BE2C (cell line): ENCODE measurements around the gene P2RY8.
"Not testable (repeated sequence)": the region's sequence is repeated elsewhere in the genome, so short reads cannot be mapped to it uniquely, and the experiment has no call there.

ENCODE experiments used
- DNase-seq: peaks from one replicate; pipeline ENCODE4 v3.0.0-alpha.2; 2020
- H3K27me3 ChIP-seq: fragments of 250-450 bp; sonication (Bioruptor Pico); 2 replicates; pipeline ENCODE4 v1.5.1; 2020; ENCODE audit warnings: mild to moderate bottlenecking
- H3K36me3 ChIP-seq: fragments of 250-450 bp; sonication (Bioruptor Pico); 2 replicates; pipeline ENCODE4 v1.5.1; 2020; ENCODE audit warnings: mild to moderate bottlenecking
- H3K4me1 ChIP-seq: fragments of 250-450 bp; sonication (Bioruptor Pico); 2 replicates; pipeline ENCODE4 v1.5.1; 2020
- H3K4me3 ChIP-seq: 2 replicates; pipeline ENCODE4 v1.5.1; 2011; ENCODE audit warnings: low read depth, low read length
- H3K9me3 ChIP-seq: fragments of 250-450 bp; sonication (Bioruptor Pico); 2 replicates; pipeline ENCODE4 v1.5.1; 2020
- TF ChIP-seq, protein P1 (sequence below): IDR thresholded peaks from 2 replicates; pipeline ENCODE4 v1.5.1; 2012; ENCODE audit warnings: mild to moderate bottlenecking, low read depth, low read length

The P2RY8 gene

DNA sequence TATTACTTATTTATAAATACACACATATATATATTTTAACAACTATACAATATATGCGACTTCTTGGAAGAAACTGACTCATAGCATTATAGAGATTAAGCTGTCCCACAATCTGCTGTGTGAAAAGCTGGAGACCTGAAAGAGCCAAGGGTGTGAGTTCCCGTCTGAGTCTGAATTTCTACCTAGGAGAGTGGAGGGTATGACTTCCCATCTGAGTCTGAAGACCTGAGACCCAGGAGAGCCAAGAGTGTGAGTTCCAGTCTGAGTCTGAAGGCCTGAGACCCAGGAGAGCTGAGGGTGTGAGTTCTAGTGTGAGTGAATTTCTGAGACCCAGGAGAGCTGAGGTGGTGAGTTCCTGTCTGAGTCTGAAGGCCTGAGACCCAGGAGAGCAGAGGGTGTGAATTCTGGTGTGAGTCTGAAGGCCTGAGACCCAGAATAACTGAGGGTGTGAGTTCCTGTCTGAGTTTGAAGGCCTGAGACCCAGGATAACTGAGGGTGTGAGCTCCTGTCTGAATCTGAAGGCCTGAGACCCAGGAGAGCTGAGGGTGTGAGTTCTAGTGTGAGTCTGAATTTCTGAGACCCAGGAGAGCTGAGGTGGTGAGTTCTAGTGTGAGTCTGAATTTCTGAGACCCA lies 8.9 kb upstream of the P2RY8 start:
- no peak overlapping the region for H3K4me3 ChIP-seq
- no peaks in the 10 kb centered on the region for H3K36me3 ChIP-seq
- TF ChIP-seq, protein P1, sequence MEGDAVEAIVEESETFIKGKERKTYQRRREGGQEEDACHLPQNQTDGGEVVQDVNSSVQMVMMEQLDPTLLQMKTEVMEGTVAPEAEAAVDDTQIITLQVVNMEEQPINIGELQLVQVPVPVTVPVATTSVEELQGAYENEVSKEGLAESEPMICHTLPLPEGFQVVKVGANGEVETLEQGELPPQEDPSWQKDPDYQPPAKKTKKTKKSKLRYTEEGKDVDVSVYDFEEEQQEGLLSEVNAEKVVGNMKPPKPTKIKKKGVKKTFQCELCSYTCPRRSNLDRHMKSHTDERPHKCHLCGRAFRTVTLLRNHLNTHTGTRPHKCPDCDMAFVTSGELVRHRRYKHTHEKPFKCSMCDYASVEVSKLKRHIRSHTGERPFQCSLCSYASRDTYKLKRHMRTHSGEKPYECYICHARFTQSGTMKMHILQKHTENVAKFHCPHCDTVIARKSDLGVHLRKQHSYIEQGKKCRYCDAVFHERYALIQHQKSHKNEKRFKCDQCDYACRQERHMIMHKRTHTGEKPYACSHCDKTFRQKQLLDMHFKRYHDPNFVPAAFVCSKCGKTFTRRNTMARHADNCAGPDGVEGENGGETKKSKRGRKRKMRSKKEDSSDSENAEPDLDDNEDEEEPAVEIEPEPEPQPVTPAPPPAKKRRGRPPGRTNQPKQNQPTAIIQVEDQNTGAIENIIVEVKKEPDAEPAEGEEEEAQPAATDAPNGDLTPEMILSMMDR, result no peak
- no peaks in the 10 kb centered on the region for H3K9me3 ChIP-seq
- no peaks in the 10 kb centered on the region for H3K4me1 ChIP-seq
- no peaks in the 10 kb centered on the region for H3K27me3 ChIP-seq
- DNase-seq, result no peak

DNA sequence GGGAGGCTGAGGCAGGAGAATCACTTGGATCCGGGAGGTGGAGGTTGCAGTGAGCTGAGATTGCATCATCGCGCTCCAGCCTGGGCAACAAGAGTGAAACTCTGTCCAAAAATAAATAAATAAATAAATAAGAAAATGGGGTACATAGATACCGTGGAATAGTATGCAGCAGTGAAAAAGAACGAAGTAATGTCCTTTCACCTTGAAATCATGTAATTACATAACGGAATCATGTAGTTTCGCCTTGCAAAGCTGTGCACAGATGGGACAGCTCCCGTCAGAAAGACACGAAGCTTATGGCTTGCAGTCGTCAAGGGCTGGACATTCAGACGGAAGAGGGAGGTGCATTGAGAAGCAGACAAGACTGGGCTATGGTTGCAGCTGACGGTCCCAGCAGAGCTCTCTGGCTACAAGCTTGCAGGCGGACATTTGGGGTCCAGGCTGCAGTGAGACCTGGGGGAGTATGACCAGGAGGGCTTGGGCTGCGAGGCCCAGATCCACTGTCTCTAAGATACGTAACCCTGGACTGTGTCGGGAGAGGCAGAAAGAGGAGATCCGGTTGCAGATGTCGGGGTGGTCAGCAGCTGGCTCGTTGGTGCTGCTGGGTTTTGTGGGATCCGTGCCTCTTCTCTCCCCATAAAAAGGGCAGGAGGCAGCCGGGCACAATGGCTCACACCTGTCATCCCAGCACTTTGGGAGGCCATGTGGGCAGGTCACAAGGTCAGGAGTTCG lies 6.2 kb upstream of the P2RY8 start:
- no peak overlapping the region for H3K4me3 ChIP-seq
- H3K36me3 ChIP-seq, result no peaks in the 10 kb centered on the region
- H3K27me3 ChIP-seq, result no peaks in the 10 kb centered on the region
- no peaks in the 10 kb centered on the region for H3K9me3 ChIP-seq
- DNase-seq, result no peak
- TF ChIP-seq, protein P1, result no peak
- H3K4me1 ChIP-seq, result no peaks in the 10 kb centered on the region

DNA sequence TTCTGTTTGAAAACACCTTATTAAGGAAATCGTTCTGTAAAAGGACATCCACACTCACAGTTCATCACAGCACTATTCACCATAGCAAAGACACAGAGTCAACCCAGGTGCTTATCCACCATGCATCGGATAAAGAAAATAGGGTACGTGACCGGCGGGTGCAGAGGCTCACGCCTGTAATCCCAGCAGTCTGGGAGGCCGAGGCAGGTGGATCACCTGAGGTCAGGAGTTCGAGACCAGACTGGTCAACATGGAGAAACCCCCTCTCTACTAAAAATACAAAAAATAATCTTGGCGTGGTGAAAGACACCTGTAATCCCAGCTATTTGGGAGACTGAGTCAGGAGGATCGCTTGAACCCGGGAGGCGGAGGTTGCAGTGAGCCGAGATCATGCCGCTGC lies 2.2 kb upstream of the P2RY8 start:
- H3K27me3 ChIP-seq, H3K36me3 ChIP-seq, H3K9me3 ChIP-seq, H3K4me1 ChIP-seq, DNase-seq, H3K4me3 ChIP-seq: not testable (repeated sequence)

DNA sequence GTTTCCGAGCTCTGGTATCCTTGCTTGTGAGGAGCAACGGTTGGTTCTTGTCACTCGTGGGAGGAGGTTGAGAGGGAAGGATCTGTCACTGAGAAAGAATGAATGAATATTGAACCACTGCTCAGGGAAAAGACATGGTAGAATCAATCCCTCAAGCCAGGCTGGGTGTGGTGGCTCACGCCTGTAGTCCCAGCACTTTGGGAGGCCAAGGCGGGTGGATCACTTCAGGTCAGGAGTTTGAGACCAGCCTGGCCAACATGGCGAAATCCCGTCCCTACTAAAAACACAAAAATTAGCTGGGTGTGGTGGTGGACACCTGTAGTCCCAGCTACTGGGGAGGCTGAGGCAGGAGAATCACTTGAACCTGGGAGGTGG lies 718 bp upstream of the P2RY8 start:
- not testable (repeated sequence) for H3K4me1 ChIP-seq, H3K36me3 ChIP-seq, H3K27me3 ChIP-seq, DNase-seq, H3K4me3 ChIP-seq, H3K9me3 ChIP-seq

DNA sequence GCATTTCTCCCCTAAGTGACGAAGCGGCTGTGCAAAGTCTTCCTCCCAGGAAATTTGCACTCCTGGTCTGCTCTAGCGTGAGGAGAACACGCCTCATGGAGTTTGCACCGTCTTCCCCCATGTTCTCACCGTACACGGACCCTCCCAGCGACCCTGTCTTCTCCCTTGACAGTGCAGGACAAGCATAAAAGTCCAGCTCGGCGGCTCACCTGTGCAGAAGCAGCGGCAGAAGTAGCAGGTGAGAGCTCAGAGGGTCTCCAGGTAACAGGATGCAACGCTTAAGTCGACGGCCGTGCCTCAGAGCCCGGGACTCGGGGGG lies 314 bp downstream of the P2RY8 start:
- H3K36me3 ChIP-seq, result no peaks in the 10 kb centered on the region
- H3K27me3 ChIP-seq, result no peaks in the 10 kb centered on the region
- DNase-seq, result no peak
- TF ChIP-seq, protein P1, result no peak
- H3K9me3 ChIP-seq, result no peaks in the 10 kb centered on the region
- no peak overlapping the region for H3K4me3 ChIP-seq
- no peaks in the 10 kb centered on the region for H3K4me1 ChIP-seq

DNA sequence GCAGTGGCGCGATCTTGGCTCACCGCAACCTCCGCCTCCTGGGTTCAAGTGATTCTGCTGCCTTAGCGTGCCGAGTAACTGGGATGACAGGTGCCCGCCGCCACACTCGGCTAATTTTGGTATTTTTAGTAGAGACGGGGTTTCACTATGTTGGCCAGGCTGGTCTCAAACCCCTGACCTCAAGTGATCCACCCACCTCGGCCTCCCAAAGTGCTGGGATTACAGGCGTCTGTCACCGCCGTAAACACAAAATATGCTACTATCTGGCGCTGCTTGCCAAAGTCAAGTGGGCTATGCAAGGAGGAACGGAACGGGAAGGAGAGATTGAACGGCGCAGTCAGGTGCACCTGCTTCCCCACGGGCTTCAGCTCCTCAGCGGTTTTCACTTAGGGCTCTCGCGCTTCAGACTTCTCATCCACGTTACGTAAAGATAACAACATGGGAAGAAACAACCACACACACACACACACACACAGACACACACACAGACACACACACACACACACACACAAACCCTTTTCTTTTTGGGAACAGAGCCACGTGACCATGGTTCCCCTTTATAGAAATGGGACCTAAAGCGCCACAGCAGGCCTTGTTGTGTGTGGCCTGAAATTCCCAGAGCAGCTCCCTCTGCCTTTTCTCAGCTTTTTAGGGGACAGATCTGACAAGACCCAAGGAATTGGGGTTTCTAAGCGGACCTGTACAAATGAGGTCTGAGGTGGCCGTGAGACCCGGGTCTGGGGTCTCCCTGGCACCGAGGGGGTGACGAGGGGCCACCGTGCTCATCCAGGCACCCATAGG lies 1.5 kb downstream of the P2RY8 start:
- Histone ChIP-seq H3K9me3 (no peaks in the 10 kb centered on the region), H3K36me3 (no peaks in the 10 kb centered on the region), H3K4me1 (no peaks in the 10 kb centered on the region), H3K27me3 (no peaks in the 10 kb centered on the region), H3K4me3 (no peak overlapping the region)
- TF ChIP-seq, protein P1, result no peak
- DNase-seq, result no peak
